Activated CD4-positive, alpha-beta T cell treated with anti-CD3 and anti-CD28 coated beads, Interleukin-10, Interleukin-2, amounts not matched to agents 100 ng/mL and 50 ng/mL, durations not matched to agents 16 hours and 8 hours (primary cell): ENCODE results near the gene PPP2R5B.

ENCODE experiments used
- DNase-seq: peaks from one replicate; pipeline ENCODE4 v3.0.0-alpha.2; 2020

PPP2R5B gene

GRCh38 chr11:64923944-64924909 is at the start of gene PPP2R5B:
PPP2R5B (plus strand) TSS chr11:64924689; CDS start chr11:64925735, 1,046 bp downstream.
- peak; percentile 91 for DNase-seq

DNA sequence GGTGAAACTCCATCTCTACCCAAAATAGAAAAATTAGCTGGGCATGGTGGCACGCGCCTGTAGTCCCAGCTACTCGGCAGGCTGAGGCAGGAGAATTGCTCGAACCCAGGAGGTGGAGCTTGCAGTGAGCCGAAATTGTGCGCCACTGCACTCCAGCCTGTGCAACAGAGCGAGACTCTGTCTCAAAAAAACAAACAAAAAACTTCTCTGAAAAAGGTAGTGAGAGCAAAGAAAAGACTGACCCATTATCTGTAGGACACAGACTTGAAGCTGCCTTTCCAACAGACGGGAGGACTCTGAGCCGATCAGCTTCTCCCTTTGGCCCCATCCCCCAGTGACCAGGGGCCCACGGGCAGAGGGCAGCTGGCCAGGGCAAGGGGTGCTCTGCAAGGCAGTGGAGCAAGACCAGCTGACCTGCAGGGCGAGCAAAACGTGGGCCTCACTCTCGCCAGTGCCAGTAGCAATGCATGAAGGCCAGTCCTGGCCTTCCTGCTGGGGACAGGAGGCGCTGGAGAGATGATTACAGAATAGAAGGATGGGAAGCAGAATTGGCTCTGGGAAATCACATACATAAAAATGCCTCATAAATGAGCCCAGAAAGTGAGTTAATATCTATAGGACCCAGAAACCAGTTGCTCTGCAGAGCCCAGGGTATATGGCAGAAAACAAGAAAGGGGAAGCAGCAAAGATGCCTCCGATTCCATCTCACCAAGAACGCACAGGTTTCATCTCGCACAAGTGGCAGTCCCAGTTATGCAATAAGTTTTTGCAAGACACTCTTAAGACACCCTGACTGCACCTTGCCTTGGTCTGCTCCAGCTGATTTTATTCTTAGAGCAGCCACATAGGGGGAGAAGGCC is 48.9 kb upstream of the PPP2R5B start:
- DNase-seq: no peak

DNA sequence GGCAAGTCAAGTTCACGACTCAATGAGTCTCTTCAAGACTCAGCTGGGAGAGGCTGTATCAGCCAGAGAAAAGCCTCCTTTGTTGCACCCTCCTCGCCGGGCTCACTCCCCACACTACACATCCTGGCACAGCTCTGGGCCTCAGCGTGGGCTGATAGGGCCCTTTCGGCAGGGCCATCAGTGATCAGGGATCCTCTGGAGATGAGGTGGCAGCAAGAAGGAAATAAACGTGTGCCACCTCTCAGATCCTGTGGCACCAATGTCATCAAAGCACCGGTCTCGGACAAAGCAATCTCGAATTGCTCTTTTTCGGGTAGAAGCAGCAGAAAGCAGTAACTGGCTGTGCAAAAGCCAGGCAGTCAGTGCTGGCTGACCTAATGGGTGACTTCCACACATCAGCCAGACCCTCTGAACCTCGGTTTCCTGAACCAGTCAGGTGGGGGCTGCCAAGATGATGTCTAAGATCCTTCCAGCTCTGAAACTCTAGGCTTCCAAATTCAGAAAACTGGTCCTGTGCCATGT is 48.2 kb upstream of the PPP2R5B start:
- DNase-seq: peak; percentile 76

DNA sequence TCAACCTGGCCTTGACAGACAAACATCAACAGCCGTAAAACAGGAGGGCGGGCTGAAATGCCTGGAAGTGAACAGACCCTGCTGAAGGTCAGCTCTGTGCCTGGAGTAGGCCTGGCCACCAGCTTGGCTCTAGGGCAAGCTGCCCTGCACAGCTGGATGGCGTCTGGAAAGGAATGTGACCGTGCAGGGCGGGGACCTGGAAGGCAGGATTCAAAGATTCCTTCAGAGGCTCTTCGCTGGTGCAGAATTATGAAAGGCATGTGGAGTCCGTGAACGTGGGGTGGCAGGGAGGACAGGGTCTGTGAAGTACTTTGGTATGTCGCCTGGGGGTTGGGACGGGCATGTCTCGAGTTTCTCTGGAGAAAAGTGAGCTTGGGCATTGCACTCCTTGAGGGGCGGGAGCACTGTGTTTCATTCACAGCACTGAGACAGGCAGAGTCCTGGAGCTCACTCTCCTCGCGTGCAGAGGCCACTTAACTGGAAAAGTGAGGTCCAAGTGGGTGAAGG is 47.6 kb upstream of the PPP2R5B start:
- no peak for DNase-seq

DNA sequence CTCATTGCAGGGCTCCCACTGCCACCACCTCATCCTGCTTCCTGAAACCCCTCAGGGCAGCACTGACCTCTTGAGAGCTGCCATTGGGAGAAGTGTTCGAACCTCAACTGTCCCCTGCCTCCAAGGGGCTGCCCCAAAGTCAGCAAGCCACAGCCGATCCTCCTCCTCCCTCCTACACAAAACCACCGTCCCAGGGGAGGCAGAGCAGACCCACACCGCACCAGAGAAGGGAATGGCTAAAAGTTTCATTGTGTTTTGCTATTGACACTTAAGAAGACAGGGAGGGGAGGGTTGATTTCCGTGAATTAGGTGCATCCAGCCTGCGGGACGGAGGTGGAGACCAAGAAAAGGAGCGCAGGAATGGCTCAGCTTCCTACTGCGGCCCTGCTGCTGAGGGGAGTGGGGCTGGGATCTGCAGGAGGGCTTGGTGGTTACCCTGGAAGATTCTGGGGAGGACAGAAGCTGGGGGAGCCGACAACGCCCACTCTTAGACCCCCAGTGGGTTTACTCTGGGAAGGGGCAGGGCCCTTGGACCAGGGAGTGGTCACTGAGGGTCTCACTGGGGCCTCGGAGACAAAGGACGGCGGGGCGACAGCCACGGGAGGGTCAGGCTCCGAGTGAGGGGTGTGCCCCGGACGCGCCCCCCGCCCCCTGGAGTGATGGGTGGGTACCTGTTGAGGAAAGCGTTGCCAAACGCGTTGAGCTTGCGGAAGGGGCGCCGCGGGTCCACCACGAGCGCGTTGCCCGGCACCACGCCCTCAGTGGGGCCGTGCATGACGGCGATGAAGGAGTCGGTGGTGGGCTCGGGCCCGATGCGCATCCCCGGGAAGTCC is 46.9 kb upstream of the PPP2R5B start:
- DNase-seq: no peak

GRCh38 chr11:64878223-64878493 is 46.3 kb upstream of the PPP2R5B start:
- no peak for DNase-seq

DNA sequence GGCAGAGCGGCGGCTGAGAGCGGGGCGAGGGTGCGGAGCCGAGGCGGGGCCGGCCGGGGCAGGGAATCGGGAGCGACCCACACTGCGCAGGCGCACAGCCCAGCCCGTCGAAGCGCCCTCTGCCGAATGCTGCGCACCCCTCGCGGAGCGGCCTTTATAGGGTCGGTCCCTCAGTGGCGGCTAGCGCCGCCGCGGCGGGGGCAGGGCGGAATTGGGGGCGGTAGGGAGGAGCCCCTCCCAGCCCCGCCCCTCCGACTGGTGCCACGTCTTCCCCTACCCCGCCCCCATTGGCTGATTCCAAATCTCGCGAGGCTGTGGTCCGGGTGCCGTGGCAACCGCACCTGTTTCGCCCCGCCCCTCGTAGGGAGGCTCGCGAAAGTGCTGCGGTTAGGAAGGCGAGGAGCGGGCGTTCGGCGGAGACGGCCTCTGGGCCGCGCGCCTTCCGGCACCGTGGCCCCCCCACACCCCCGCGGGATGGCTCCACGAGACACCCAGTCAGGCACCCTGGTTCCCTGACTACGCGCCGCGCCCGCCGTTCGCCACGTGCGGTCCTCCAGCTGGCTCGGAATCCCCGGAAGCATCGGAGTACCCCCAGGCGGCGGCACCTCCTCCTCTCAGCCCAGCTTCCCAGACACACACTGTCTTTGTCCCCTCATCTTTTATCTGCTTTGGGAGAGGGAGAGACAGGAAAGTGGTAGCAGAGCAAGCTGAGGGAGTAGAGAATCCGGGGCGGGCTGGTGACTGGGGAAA is 45.8 kb upstream of the PPP2R5B start, which contains the start of gene EHD1:
EHD1 (minus strand) TSS at position 128 of the 750 bp plus-strand sequence. CDS start 157 bp downstream, outside the sequence.
- peak; percentile 100 for DNase-seq

DNA sequence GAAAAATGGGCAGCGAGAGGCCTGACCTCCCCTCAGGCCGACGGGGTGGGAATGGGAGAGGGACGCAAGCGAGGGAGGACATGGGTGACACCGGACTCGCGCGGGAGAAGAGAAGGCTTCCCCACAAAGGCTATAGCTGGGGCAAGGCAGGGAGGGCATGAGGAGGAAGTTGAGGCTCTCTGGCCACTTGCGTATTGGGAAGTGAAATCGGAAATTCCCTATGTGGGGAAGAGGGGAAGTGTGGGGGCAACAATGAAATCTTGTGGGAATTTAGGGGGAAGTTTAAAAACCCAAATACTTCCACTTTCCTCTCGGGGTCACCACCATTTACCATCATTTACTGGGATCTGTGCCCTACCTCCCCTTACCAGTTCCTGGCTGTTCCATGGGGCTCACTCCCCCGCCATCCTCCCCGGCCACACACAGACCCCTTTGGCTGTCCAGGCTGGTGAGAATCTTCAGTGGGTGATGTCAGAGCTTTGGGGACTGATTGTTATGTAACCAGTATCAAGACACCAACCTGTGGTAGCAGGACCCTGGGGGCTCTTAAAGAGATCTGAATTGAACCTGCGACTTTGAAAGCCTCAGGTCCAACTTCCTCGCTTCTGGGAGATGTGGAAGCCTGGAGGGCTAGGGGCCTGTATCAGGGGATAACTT is 45.1 kb upstream of the PPP2R5B start:
- no peak for DNase-seq

DNA sequence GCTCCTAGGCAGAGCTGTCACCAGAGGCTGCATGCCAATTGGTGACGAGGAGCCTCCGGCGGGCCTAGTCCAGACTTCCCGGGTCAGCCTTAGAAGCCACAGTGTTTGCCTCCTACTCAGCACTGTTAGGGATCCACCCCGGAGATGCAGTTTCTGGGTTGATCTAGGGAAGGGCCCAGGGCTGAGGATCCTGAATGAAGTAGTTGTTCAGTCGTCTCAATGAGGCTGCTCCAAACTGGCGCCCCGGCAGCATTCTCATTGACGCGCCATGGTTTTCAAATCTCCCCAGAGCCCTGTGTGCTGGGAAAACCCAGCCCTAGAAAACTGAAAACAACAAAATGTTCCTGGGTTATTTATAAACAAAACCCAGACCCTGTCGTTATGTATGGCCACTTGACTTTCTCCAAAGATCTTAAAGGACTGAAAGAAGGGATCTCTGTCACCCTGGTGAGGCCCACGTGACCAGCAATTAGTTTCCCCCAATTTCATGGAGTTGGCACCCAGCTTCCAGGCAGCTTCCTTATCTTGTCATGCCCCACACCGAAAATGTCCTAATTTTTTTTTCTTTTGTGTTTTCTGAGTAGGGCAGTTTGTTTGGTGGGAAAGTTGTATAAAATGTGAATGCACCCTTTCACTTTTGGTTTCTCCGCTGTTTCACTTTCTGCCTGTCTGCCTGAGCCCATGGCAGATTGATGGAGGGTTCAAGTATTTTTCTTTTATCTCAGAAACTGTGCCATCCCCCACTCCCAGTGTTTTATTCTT is 44.1 kb upstream of the PPP2R5B start:
- DNase-seq: peak; percentile 55

DNA sequence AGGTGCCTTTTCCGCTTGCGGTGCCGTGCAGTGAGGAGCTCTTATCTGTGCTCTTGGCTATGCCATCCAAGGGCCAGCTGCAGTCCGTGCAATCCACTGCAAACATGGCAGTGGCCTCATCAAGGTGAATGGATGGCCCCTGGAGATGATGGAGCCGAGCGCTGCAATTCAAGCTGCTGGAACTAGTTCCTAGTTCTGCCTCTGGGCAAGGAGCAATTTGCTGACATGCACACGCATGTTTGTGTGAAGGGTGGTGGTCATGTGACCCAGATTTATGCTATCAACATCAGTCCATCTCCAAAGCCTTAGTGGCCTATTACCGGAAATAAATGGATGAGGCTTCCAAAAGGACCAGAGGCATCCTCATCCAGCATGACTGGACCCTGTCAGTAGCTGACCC is 43.0 kb upstream of the PPP2R5B start:
- DNase-seq: no peak

DNA sequence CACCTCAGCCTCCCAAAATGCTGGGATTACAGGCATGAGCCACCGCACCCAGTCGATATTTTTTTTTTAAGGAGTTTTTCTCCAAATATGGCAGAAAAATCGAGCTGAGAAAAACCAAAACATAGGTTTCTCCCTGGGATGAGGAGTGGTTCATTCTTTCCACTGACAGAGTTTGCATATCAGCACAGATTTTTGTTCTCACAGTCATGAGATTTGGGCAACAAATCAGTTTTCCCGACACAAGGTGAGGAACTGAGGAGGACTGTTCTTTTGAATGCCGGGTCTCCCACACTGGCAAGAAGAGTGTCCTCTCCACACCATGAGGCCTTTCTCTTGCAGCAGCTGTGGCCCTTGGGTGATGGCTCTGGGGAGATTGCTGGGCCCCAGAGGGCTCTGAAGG is 42.2 kb upstream of the PPP2R5B start:
- DNase-seq: no peak

DNA sequence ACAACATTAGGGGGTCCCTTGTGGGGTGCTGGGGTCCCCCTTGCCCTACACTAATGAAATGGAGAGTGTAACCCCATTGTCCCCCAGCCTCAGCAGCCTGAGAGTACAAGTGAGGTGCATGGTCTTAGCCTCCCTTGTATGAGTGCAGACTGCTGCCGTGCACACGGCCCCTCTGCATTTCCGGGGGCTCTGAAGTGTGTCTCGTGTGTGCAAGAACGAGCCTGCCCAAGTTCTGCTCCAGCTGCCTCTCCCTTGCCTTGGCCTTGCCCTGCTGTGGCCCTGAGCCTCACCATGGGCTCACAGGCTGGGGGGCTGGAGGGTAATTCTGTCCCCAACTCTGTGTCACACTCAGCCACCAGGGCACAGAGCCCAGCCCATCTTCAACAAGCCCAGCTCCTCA is 40.9 kb upstream of the PPP2R5B start:
- no peak for DNase-seq

DNA sequence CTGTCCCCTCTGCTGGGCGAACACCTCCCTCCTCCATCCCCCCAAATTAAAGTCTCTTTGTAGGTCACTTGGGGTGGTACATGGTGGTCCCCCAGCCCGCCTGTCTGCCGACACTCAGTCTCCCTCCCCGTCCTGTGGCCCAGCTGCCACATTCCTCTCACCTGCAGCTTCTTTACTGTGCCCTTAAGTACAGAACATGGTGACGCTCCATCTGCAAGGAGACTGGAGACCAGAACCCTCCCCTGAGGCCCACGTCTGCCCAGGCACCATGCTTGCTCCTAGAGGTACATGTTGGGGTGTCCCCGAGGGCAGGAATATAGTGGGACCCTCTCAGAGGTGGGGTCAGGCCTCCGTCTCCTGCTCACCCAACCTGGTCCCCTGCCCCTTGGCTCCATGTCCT is 40.5 kb upstream of the PPP2R5B start:
- DNase-seq: no peak

GRCh38 chr11:64885367-64886286 is 38.9 kb upstream of the PPP2R5B start:
- DNase-seq: peak; percentile 73

DNA sequence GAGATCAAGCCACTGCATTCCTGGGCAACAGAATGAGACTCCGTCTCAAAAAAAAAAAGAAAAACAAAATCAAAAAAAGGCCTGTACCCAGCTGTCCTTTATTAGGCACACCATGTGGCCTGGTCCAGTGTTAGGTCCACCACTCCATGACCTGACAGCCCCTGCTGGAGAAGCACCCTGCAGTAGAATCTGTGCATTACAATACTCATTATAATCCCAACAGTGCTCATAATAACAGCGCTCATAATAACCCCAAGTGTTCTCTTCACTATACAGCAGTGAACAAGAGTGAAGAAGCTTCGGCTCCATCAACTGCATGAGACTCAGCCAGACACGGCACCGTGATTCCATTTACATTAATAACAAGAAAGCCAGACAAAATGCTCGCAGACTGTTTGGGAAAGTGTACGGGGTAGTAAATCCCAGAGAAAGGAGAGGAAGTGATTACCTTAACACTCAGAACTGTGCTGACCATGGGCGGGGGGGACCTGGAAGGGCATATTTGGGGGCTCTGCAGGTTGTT is 37.2 kb upstream of the PPP2R5B start:
- no peak for DNase-seq

DNA sequence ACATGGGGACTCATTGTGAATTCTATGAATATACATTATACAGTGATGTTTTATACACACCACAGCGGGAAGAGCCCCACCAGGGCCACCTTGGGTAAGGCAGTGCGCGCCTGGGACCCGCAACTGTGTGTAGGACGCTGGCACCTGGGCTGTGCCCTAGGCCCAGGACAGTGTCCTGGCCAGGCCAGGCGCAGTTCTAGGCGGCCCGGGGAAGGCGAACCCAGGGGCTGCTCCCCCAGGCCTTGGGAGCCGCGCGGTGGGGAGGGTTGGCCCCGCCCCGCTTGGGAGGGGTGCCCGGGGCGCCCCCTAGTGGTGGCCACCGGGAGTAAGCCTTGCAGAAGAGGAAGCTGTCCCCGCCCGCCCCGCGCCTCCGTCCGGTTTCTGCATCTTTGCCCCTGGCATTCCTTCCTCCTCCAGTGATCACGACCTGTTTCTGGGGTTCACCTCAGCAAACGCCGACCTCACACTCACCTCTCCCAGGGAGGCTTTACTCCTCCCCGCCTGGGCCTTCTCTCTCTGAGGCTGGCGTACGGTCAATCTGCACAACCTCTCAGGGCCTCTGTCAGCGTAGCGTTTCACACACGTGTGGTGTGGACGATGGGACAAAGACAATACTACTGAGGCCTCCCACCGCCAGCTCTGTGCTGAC is 36.6 kb upstream of the PPP2R5B start:
- DNase-seq: peak; percentile 90

DNA sequence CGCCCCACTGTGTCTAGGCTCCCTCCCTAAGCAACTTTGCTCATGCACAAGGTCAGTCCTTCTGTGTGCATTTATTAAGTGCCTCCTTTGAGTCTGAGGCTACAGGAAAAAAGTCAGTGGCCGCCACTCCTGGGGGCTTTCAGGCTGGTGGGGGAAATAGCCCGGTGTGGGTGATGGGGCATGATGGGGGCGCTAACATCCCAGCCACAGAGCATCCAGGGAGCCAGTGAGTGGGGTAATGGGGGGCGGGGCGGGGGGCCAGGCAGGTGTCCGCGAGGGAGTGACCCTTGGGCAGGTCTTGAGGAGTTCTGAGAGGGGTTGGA is 36.1 kb upstream of the PPP2R5B start:
- DNase-seq: no peak

DNA sequence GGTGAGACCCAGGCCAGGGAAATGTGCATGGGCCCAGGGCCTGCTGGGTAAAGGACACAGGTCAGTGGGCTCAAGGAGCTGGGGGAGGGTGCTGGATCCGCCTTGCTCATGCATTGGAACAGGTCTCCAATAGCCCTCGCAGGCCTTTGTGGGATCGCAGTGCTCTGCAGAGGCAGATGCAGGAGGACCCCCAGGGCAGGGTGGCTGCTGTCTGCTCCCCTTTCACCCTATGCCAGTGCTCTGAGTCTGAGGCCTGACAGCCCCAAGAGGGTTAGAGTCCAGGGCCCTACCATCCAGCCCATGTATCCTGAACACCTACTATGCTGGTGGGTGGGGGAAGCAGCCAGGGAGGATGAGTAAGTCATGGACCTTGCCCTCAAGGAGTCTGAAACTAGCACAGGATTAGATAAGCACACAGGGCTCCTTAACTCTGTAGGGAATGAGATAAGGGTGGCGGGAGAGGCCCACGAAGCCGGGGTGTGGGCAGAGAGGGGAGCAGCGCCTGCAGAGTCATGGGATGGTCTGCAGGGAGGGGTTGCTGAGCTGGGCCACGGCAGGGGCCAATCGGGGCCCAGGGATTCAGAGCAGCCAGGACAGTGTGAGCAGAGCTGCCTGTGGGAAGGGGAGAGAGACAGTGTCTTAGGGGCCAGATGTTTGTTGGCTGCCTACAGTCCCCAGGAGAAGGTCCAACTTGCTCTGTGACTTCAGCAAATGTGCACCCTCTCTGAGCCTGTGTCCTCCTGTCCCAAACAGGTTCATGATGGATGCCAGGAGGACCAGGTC is 35.6 kb upstream of the PPP2R5B start:
- no peak for DNase-seq
